ENCODE results near the gene RABGGTA. TPM values are rescaled to one million over a fixed set of nuclear protein-coding genes. Genes with fewer than 3 reads are reported as not detected.
A peak's percentile ranks its signal among the peaks of the same experiment; 100 is the strongest.

The RABGGTA gene
- total and polyA plus RNA-seq, 12 donors, result 17.4 to 37.9 (median 21.1) TPM

GRCh38 chr14:24300326-24300980, 29.1 kb upstream of the RABGGTA start:
- Histone ChIP-seq H3K27me3 (no peaks in the 10 kb centered on the region), H3K4me3 (peak overlapping the region; percentile 79 to 97 (median 92)), H3K36me3 (peaks cover 0 to 62% (median 35%) of the 10 kb centered on the region in 9 donors), H3K9me3 (no peaks in the 10 kb centered on the region), H3K4me1 (peaks cover 0 to 46% (median 25%) of the 10 kb centered on the region in 9 donors), H3K27ac (peak overlapping the region in 7 of 10 donors; percentile 83 to 91 (median 84))
- WGBS, 2 donors, result 30 to 31% methylated on average over 16 of the region's 16 CpGs
- DNase-seq (no peak), ATAC-seq (no peak)
- intact Hi-C loops (cut with DNase I), result no loop called here
- no peak for TF ChIP-seq CTCF (IDR thresholded peaks at IDR 0.05)

- ATAC-seq (peak; percentile 88 to 96 (median 94)), DNase-seq (peak; percentile 91)
- intact Hi-C loops (cut with DNase I), result loop anchor here in 5 of 10 donors (1.0 to 5.0 kb wide), 3 partner anchors 57 kb away; partner anchors contain the start of gene TINF2 (in 5 of the 5)
- peak within 1 kb of the TSS; percentile 79 to 97 (median 92) for H3K4me3 ChIP-seq
- 1% methylated on average over 72 to 75 of the region's 75 CpGs for WGBS, 2 donors
- H3K27me3 ChIP-seq, result no peaks in the 10 kb centered on the region
- H3K9me3 ChIP-seq, result no peaks in the 10 kb centered on the region
- H3K27ac ChIP-seq, result peak within 1 kb of the TSS; percentile 1 to 91 (median 83)
- no peak for TF ChIP-seq CTCF (IDR thresholded peaks at IDR 0.05)
- peaks cover 0 to 46% (median 25%) of the 10 kb centered on the region in 9 donors for H3K4me1 ChIP-seq
- peaks cover 0 to 62% (median 31%) of the 10 kb centered on the region in 9 donors for H3K36me3 ChIP-seq
Observed at GRCh38 chr14:24299255-24300191, 28.1 kb upstream of the RABGGTA start, which contains the start of the genes DHRS1 and NOP9. DHRS1 (minus strand) TSS chr14:24299780; CDS start chr14:24299106, 674 bp downstream. NOP9 (plus strand) TSS chr14:24299850; CDS start chr14:24299955, 105 bp downstream.

GRCh38 chr14:24298892-24299254, 27.5 kb upstream of the RABGGTA start:
- Histone ChIP-seq H3K36me3 (peaks cover 0 to 62% (median 27%) of the 10 kb centered on the region in 9 donors), H3K27me3 (no peaks in the 10 kb centered on the region), H3K4me3 (peak overlapping the region in 9 of 10 donors; percentile 79 to 97 (median 93)), H3K9me3 (no peaks in the 10 kb centered on the region), H3K27ac (peak overlapping the region in 8 of 10 donors; percentile 83 to 91 (median 84)), H3K4me1 (peaks cover 0 to 46% (median 25%) of the 10 kb centered on the region in 9 donors)
- no peak for TF ChIP-seq CTCF (IDR thresholded peaks at IDR 0.05)
- DNase-seq (no peak), ATAC-seq (peak in 5 of 8 donors; percentile 3 to 35 (median 31))
- intact Hi-C loops (cut with DNase I), result loop anchor here in 5 of 10 donors (1.0 to 5.0 kb wide), 3 partner anchors 56 to 57 kb away; partner anchors contain the start of gene TINF2 (in 5 of the 5)
- WGBS, 2 donors, result 60 to 61% methylated on average over 7 of the region's 7 CpGs
